Measurements from ENCODE around the gene BEAN1. TPM values are rescaled to one million over a fixed set of nuclear protein-coding genes. Genes with fewer than 3 reads are reported as not detected.
"Not testable (repeated sequence)": the region's sequence is repeated elsewhere in the genome, so short reads cannot be mapped to it uniquely, and the experiment has no call there.

The BEAN1 gene
- total RNA-seq, 6 experiments from 2014 or later: not detected

- TF ChIP-seq CTCF (IDR thresholded peaks at IDR 0.05): peak; percentile 37; the same call in 1 of the 2 replicates
- Mint-ChIP-seq H3K4me1 (ENCODE audit: low read depth) (peaks cover 61% of the 10 kb centered on the region), H3K27ac (peak overlapping the region; percentile 79), H3K4me3 (peak overlapping the region; percentile 71), H3K36me3 (ENCODE audit: low read depth) (peaks cover 10% of the 10 kb centered on the region), H3K9me3 (no peaks in the 10 kb centered on the region), H3K27me3 (ENCODE audit: insufficient read depth) (no peaks in the 10 kb centered on the region; the same call in 1 of the 2 replicates)
- DNase-seq: peak; percentile 72
These were observed 84.6 kb downstream of the BEAN1 start for GRCh38 chr16:66511602-66512271.

- H3K4me1 Mint-ChIP-seq (ENCODE audit: low read depth): peaks cover 69% of the 10 kb centered on the region
- H3K9me3 Mint-ChIP-seq: no peaks in the 10 kb centered on the region
- no peak for TF ChIP-seq CTCF (IDR thresholded peaks at IDR 0.05)
- no peaks in the 10 kb centered on the region; the same call in 1 of the 2 replicates for H3K27me3 Mint-ChIP-seq (ENCODE audit: insufficient read depth)
- H3K4me3 Mint-ChIP-seq: peak overlapping the region; percentile 71; the same call in 1 of the 2 replicates
- DNase-seq: peak; percentile 26
- H3K36me3 Mint-ChIP-seq (ENCODE audit: low read depth): peaks cover 17% of the 10 kb centered on the region
- H3K27ac Mint-ChIP-seq: peak overlapping the region; percentile 79
These were observed 85.4 kb downstream of the BEAN1 start for GRCh38 chr16:66512272-66513110.

GRCh38 chr16:66513111-66513723 lies 86.1 kb downstream of the BEAN1 start:
- peaks cover 22% of the 10 kb centered on the region for H3K36me3 Mint-ChIP-seq (ENCODE audit: low read depth)
- H3K4me3 Mint-ChIP-seq: no peak overlapping the region
- peaks cover 66% of the 10 kb centered on the region for H3K4me1 Mint-ChIP-seq (ENCODE audit: low read depth)

GRCh38 chr16:66514391-66514790 lies 87.3 kb downstream of the BEAN1 start:
- H3K4me3 Mint-ChIP-seq; DNase-seq; H3K9me3 Mint-ChIP-seq; H3K27me3 Mint-ChIP-seq (ENCODE audit: insufficient read depth); H3K27ac Mint-ChIP-seq: not testable (repeated sequence)
- Mint-ChIP-seq H3K4me1 (ENCODE audit: low read depth) (peaks cover 59% of the 10 kb centered on the region), H3K36me3 (ENCODE audit: low read depth) (peaks cover 22% of the 10 kb centered on the region)

More at GRCh38 chr16:66513111-66513723, 86.1 kb downstream of the BEAN1 start:
- no peaks in the 10 kb centered on the region; the same call in 1 of the 2 replicates for H3K27me3 Mint-ChIP-seq (ENCODE audit: insufficient read depth)
- no peaks in the 10 kb centered on the region for H3K9me3 Mint-ChIP-seq
- TF ChIP-seq CTCF (IDR thresholded peaks at IDR 0.05): no peak
- peak overlapping the region; percentile 79 for H3K27ac Mint-ChIP-seq
- DNase-seq: no peak

- not testable (repeated sequence) for H3K27me3 Mint-ChIP-seq (ENCODE audit: insufficient read depth); DNase-seq; H3K9me3 Mint-ChIP-seq; H3K4me3 Mint-ChIP-seq
- Mint-ChIP-seq H3K27ac (peak overlapping the region; percentile 40), H3K36me3 (ENCODE audit: low read depth) (peaks cover 22% of the 10 kb centered on the region), H3K4me1 (ENCODE audit: low read depth) (peaks cover 59% of the 10 kb centered on the region)
These were observed 88.0 kb downstream of the BEAN1 start for GRCh38 chr16:66514980-66515595.
